GM19099 (cell line): ENCODE measurements around the gene ATP7A.

Experiments
- POLR2A ChIP-seq: IDR thresholded peaks from 3 replicates; pipeline ENCODE4 v1.6.1; 2011; ENCODE audit warnings: low read depth; ENCODE audit not compliant: insufficient read length; ENCODE audit errors: extremely low read depth

ATP7A gene

GRCh38 chrX:77910108-77910840 is at the start of gene ATP7A:
Gene ATP7A, plus strand, starts transcription at chrX:77910693. Its CDS starts 60,949 bp downstream, at chrX:77971642.
- TF ChIP-seq POLR2A, result peak; percentile 70

GRCh38 chrX:77875372-77875771 is 35.1 kb upstream of the ATP7A start:
- TF ChIP-seq POLR2A, result no peak

- no peak for TF ChIP-seq POLR2A
Measured at GRCh38 chrX:77892887-77893286, 17.6 kb upstream of the ATP7A start.

- no peak for TF ChIP-seq POLR2A
Measured at GRCh38 chrX:77893713-77894112, 16.8 kb upstream of the ATP7A start.

GRCh38 chrX:77894921-77895886 is 15.3 kb upstream of the ATP7A start, which contains the start of gene MAGT1:
Gene MAGT1, minus strand, starts transcription at chrX:77895435. Its CDS starts 25 bp downstream, at chrX:77895410.
- TF ChIP-seq POLR2A, result peak; percentile 90

- peak; percentile 74 for TF ChIP-seq POLR2A
Measured at GRCh38 chrX:77899081-77899828, 11.2 kb upstream of the ATP7A start, which contains the start of gene COX7B. Gene COX7B, plus strand, starts transcription at chrX:77899468. Its CDS starts 86 bp downstream, at chrX:77899554.

GRCh38 chrX:77900688-77901087 is 9.8 kb upstream of the ATP7A start:
- no peak for TF ChIP-seq POLR2A

- no peak for TF ChIP-seq POLR2A
Measured at GRCh38 chrX:77901506-77901905, 9.0 kb upstream of the ATP7A start.

GRCh38 chrX:77917294-77917933 is 6.9 kb downstream of the ATP7A start:
- no peak for TF ChIP-seq POLR2A

- no peak for TF ChIP-seq POLR2A
Measured at GRCh38 chrX:77918568-77918967, 8.1 kb downstream of the ATP7A start.

- TF ChIP-seq POLR2A, result no peak
Measured at GRCh38 chrX:77922787-77923186, 12.3 kb downstream of the ATP7A start.

- TF ChIP-seq POLR2A, result no peak
Measured at GRCh38 chrX:77924320-77924859, 13.9 kb downstream of the ATP7A start.

GRCh38 chrX:77925764-77926163 is 15.3 kb downstream of the ATP7A start:
- no peak for TF ChIP-seq POLR2A

GRCh38 chrX:77930581-77930980 is 20.1 kb downstream of the ATP7A start:
- TF ChIP-seq POLR2A, result no peak
